Ovary (tissue), 9 donors: ENCODE results near the gene PRKCQ. TPM values are rescaled to one million over a fixed set of nuclear protein-coding genes. Genes with fewer than 3 reads are reported as not detected.

ENCODE experiments used
- DNase-seq, 5 donors: peaks; one replicate each; pipeline ENCODE4 v3.0.0-alpha.2; 2019 to 2020
- H3K27ac ChIP-seq, 2 donors: fragments of 200-600 bp; one replicate each; pipeline versions ENCODE4 v1.5.1 to v1.8.0; 2019 to 2022
- H3K27me3 ChIP-seq: fragments of 200-600 bp; one replicate; pipeline ENCODE4 v1.8.0; 2022
- H3K36me3 ChIP-seq: fragments of 200-600 bp; sonication (generic); one replicate; pipeline ENCODE4 v1.5.1; 2019
- H3K4me1 ChIP-seq: one replicate; pipeline ENCODE4 v1.8.1; 2013; ENCODE audit warnings: mild to moderate bottlenecking, moderate library complexity; ENCODE audit not compliant: insufficient read depth
- H3K4me3 ChIP-seq: fragments of 200-600 bp; sonication (generic); one replicate; pipeline ENCODE4 v1.5.1; 2017
- H3K9me3 ChIP-seq, 2 donors: fragments of 200-600 bp in 1 of 2; sonication (generic) in 1 of 2; one replicate each; pipeline versions ENCODE4 v1.5.1 to v1.8.1; 2013 to 2019; ENCODE audit warnings: mild to moderate bottlenecking in 1 of 2, moderate library complexity in 1 of 2
- EP300 ChIP-seq: sonication (generic); formaldehyde crosslinking; IDR thresholded peaks from one replicate; pipeline ENCODE4 v1.6.1; 2017; ENCODE audit warnings: antibody characterized with exemption
- POLR2A ChIP-seq: fragments of 450-650 bp; IDR thresholded peaks from one replicate; pipeline ENCODE4 v1.6.1; 2017; ENCODE audit warnings: antibody characterized with exemption, mild to moderate bottlenecking, moderate library complexity
- WGBS, 3 donors: extraction: QIAGEN DNeasy Blood & Tissue Kit in 1 of 3; methylation state at CpG; one replicate each; pipeline versions ENCODE4 v1.1.5 to v1.1.7; 2013 to 2017; 5-methylcytosine and 5-hydroxymethylcytosine counted together
- intact Hi-C, 4 donors: fragments of 100-400 bp; cut with DNase I; formaldehyde crosslinking; loops; one replicate each; pipeline versions ENCODE4 v1.11.0 to v1.15.1; 2022 to 2023
- polyA plus RNA-seq, 2 donors: library from polyadenylated mRNA; stranded (reverse); fragments of 200-250 nt in 1 of 2; fragments of 350-450 nt in 1 of 2; fragmentation: Illumina TruSeq in 1 of 2; extraction: RNeasy Lipid Tissue Mini Kit (QIAGEN cat#74804) in 1 of 2; gene quantifications; one replicate each; pipeline ENCODE4 v1.2.3, GENCODE V29; 2013 to 2014
- total RNA-seq, 7 donors: library from RNA; depleted of rRNA in 2 of 7; stranded (reverse); fragments of >200 nt in 2 of 7; fragmentation: NEBNext Ultra II Directional in 3 of 7; extraction: Animal tissue kit (Norgen Biotek cat#: 25700) in 3 of 7; gene quantifications; one replicate each; pipeline versions ENCODE4 v1.1.0 to v1.2.4, GENCODE V29; 2016 to 2023
- TF ChIP-seq, protein P1 (sequence below), 3 donors: fragments of 450-650 bp in 2 of 3; fragments of 200-600 bp in 1 of 3; IDR thresholded peaks; one replicate each; pipeline versions ENCODE4 v1.5.1 to v1.8.0; 2016 to 2022; ENCODE audit warnings: antibody characterized with exemption in 3 of 3, mild to moderate bottlenecking in 1 of 3
- donor health status: DM: no; HTN: no; CAD: no; lungs with moderate emphysema.
- donor health status: DM: no; HTN: no; CAD: no.
- donor health status: Bipolar disorder and iron deficiency.
- donor health status: DM: yes; HTN: yes; CAD: no.
- donor health status: DM: no; HTN: no; CAD: no.
- donor health status: DM: yes; HTN: yes; CAD: no.

PRKCQ gene
- total and polyA plus RNA-seq, 9 donors, result 0.71 to 3.6 (median 1.1) TPM

DNA sequence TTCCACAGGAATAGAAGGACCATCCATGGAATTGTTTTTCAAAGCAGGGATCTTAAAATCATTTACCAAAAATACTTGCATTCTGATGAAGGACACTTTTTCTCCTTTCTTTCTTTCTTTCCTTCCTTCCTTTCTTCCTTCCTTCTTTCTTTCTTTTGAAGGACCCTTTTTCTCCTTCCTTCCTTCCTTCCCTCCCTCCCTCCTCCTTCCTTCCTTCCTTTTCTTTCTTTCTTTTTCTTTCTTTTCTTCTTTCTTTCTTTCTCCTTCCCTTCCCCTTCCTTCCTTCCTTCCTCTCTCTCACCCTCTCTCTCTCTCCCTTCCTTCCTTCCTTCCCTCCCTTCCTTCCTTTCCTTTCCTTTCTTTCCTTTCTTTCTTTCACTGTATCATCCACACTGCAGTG is 74.8 kb downstream of the PRKCQ start:
- H3K4me1 ChIP-seq, result no peaks in the 10 kb centered on the region
- no peaks in the 10 kb centered on the region for H3K9me3 ChIP-seq
- intact Hi-C loops, result no loop called here

DNA sequence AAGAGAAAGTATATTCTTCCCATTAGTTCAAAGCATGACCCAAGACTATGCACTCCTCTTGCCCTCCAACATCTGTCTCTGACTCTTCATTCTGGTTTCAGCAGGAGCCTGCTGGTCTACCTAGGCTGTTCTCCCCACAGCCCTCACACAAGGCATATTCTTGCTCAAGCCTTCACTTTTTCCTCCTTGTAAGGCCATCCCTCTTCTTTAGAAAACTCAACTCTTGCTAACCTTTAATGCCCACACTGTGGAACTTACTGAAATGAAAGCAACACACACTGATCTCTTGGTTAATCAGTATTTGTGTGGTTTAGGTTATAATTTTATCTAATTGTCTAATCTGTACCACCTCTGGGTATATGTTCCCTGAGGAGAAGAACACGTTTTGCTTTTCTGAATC is 75.8 kb downstream of the PRKCQ start:
- no peaks in the 10 kb centered on the region for H3K27me3 ChIP-seq
- no peak overlapping the region for H3K27ac ChIP-seq
- intact Hi-C loops, result no loop called here
- no peak overlapping the region for H3K4me3 ChIP-seq
- no peaks in the 10 kb centered on the region for H3K9me3 ChIP-seq
- DNase-seq, result no peak
- no peaks in the 10 kb centered on the region for H3K36me3 ChIP-seq
- H3K4me1 ChIP-seq, result no peaks in the 10 kb centered on the region
- 80 to 83% (median 81%) methylated on average over 1 of the region's 1 CpG for WGBS, 3 donors
- no peak for TF ChIP-seq EP300
- TF ChIP-seq POLR2A, result no peak
- TF ChIP-seq, protein P1, sequence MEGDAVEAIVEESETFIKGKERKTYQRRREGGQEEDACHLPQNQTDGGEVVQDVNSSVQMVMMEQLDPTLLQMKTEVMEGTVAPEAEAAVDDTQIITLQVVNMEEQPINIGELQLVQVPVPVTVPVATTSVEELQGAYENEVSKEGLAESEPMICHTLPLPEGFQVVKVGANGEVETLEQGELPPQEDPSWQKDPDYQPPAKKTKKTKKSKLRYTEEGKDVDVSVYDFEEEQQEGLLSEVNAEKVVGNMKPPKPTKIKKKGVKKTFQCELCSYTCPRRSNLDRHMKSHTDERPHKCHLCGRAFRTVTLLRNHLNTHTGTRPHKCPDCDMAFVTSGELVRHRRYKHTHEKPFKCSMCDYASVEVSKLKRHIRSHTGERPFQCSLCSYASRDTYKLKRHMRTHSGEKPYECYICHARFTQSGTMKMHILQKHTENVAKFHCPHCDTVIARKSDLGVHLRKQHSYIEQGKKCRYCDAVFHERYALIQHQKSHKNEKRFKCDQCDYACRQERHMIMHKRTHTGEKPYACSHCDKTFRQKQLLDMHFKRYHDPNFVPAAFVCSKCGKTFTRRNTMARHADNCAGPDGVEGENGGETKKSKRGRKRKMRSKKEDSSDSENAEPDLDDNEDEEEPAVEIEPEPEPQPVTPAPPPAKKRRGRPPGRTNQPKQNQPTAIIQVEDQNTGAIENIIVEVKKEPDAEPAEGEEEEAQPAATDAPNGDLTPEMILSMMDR (IDR thresholded peaks at IDR 0.05), result no peak

More for the DNA sequence above, 74.8 kb downstream of the PRKCQ start:
- Histone ChIP-seq H3K27ac (no peak overlapping the region), H3K36me3 (no peaks in the 10 kb centered on the region), H3K27me3 (no peaks in the 10 kb centered on the region), H3K4me3 (no peak overlapping the region)
- DNase-seq, result no peak
- TF ChIP-seq, protein P1 (IDR thresholded peaks at IDR 0.05), result no peak
- no peak for TF ChIP-seq POLR2A

DNA sequence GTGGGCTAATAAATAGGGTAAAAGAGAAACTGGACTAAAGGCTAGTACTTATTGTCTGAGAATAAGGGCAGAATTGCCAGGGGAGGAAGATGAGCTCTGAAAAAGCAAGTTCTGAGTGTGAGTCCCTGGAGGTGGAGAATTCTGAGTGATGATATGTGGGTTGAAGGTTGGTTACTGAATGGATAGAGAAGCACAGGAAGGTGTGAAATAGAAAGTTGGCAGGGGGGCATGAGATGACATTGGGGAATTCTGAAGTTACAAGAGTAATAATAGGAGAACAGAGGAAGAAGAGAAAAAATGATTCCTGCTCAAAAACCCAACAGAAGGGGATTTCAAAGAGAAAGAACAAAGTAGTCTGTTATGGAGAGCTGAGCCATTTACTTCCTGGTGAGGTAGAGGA is 76.9 kb downstream of the PRKCQ start:
- TF ChIP-seq POLR2A (no peak), EP300 (no peak)
- TF ChIP-seq, protein P1 (IDR thresholded peaks at IDR 0.05), result no peak
- Histone ChIP-seq H3K4me3 (no peak overlapping the region), H3K27ac (no peak overlapping the region), H3K27me3 (no peaks in the 10 kb centered on the region), H3K4me1 (no peaks in the 10 kb centered on the region), H3K36me3 (no peaks in the 10 kb centered on the region), H3K9me3 (no peaks in the 10 kb centered on the region)
- intact Hi-C loops, result no loop called here
- no peak for DNase-seq

DNA sequence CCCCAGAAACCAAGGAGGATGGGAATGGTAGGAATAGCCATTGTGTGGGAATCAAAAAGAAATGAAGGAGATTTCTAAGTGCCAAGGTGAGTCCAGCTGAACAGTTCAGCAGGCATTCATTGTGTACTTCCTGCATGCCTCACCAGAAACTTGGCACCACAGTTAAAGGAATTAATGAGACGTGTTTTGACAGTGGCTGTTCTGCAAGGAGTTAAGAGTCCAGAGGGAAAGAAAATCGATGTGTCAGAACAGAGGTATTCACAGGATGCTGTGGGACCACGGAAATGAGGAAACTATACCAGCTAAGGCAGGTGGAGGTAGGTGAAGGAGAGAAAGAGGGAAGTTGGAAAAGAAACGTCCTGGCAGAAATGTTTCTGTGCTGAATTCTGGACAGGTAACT is 78.1 kb downstream of the PRKCQ start:
- H3K36me3 ChIP-seq, result no peaks in the 10 kb centered on the region
- 70 to 73% (median 71%) methylated on average over 4 of the region's 4 CpGs for WGBS, 3 donors
- H3K9me3 ChIP-seq, result no peaks in the 10 kb centered on the region
- TF ChIP-seq EP300 (no peak), POLR2A (no peak)
- TF ChIP-seq, protein P1 (IDR thresholded peaks at IDR 0.05), result no peak
- DNase-seq, result no peak
- intact Hi-C loops, result no loop called here
- H3K4me3 ChIP-seq, result no peak overlapping the region
- H3K27me3 ChIP-seq, result no peaks in the 10 kb centered on the region
- no peak overlapping the region for H3K27ac ChIP-seq
- H3K4me1 ChIP-seq, result no peaks in the 10 kb centered on the region

DNA sequence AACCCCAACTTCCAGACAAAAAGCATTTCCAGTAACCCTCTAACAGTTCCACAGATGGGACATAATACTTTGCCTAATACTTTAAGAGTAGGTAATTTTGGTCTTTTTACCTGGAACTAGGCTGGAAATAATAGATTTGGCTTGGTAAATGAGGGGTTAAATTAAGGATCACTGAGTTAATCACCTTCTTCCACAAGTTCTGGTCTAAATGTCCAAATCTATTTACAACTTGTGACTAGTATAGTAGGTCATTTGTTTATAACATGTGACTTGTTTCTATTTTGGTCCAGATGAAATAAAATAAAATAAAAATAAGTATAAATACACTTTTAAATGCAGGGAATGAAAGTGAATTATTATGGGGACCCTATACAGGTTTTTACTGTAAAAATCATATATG is 80.1 kb downstream of the PRKCQ start:
- Histone ChIP-seq H3K27ac (no peak overlapping the region), H3K4me3 (no peak overlapping the region), H3K4me1 (no peaks in the 10 kb centered on the region), H3K36me3 (no peaks in the 10 kb centered on the region), H3K9me3 (no peaks in the 10 kb centered on the region), H3K27me3 (no peaks in the 10 kb centered on the region)
- intact Hi-C loops, result no loop called here
- no peak for DNase-seq
- TF ChIP-seq EP300 (no peak), POLR2A (no peak)
- TF ChIP-seq, protein P1 (IDR thresholded peaks at IDR 0.05), result no peak
